Stimulated activated naive CD8-positive, alpha-beta T cell treated with anti-CD3 and anti-CD28 coated beads, Interleukin-15, amount 100 ng/mL, for 72 hours (primary cell): ENCODE results near the gene RTL1.

Source experiments
- ATAC-seq: fragments of 150-1000 bp; cut with Tn5 transposase; 2 replicates; pipeline ENCODE4 v1.10.0; 2021; ENCODE audit warnings: mild to moderate bottlenecking, moderate library complexity
- DNase-seq, 2 donors: peaks; one replicate each; pipeline ENCODE4 v3.0.0; 2021 to 2022
- H3K27ac Mint-ChIP-seq, 2 donors: one replicate each; pipeline ENCODE4 v1.8.0; 2022; ENCODE audit warnings: mild to moderate bottlenecking in 2 of 2, mixed read lengths in 2 of 2, moderate library complexity in 2 of 2
- H3K27me3 Mint-ChIP-seq: one replicate; pipeline ENCODE4 v1.8.0; 2022; ENCODE audit warnings: mixed read lengths
- H3K4me1 Mint-ChIP-seq: one replicate; pipeline ENCODE4 v1.8.0; 2022; ENCODE audit warnings: mild to moderate bottlenecking, mixed read lengths
- H3K4me3 Mint-ChIP-seq, 2 donors: one replicate each; pipeline ENCODE4 v1.8.0; 2022; ENCODE audit warnings: mild to moderate bottlenecking in 2 of 2, mixed read lengths in 2 of 2, moderate library complexity in 1 of 2
- H3K9me3 Mint-ChIP-seq, 2 donors: one replicate each; pipeline ENCODE4 v1.8.0; 2022; ENCODE audit warnings: mixed read lengths in 2 of 2

The RTL1 gene

GRCh38 chr14:100903672-100904185, at the start of gene RTL1:
Gene RTL1, minus strand, starts transcription at chr14:100903722. Its CDS starts 18,934 bp downstream, at chr14:100884788.
- H3K4me1 Mint-ChIP-seq, result peaks cover 6% of the 10 kb centered on the region
- no peak within 1 kb of the TSS for H3K4me3 Mint-ChIP-seq
- ATAC-seq, result no peak
- peaks cover 70% of the 10 kb centered on the region for H3K27me3 Mint-ChIP-seq
- no peak for DNase-seq
- no peak within 1 kb of the TSS for H3K27ac Mint-ChIP-seq
- H3K9me3 Mint-ChIP-seq, result no peaks in the 10 kb centered on the region

- peaks cover 12% of the 10 kb centered on the region for H3K27me3 Mint-ChIP-seq
- DNase-seq (no peak), ATAC-seq (no peak)
- no peak overlapping the region for H3K4me3 Mint-ChIP-seq
- no peaks in the 10 kb centered on the region for H3K4me1 Mint-ChIP-seq
- H3K27ac Mint-ChIP-seq, result no peak overlapping the region
- H3K9me3 Mint-ChIP-seq, result no peaks in the 10 kb centered on the region
Measured at GRCh38 chr14:100950024-100950423, 46.5 kb upstream of the RTL1 start.

GRCh38 chr14:100944052-100944451, 40.5 kb upstream of the RTL1 start:
- H3K4me3 Mint-ChIP-seq, result no peak overlapping the region
- no peaks in the 10 kb centered on the region for H3K9me3 Mint-ChIP-seq
- H3K27ac Mint-ChIP-seq, result no peak overlapping the region
- no peak for DNase-seq
- ATAC-seq, result no peak
- H3K4me1 Mint-ChIP-seq, result no peaks in the 10 kb centered on the region
- peaks cover 12% of the 10 kb centered on the region for H3K27me3 Mint-ChIP-seq

GRCh38 chr14:100930270-100930669, 26.7 kb upstream of the RTL1 start:
- Mint-ChIP-seq H3K27ac (no peak overlapping the region), H3K4me3 (no peak overlapping the region), H3K9me3 (peaks cover 0 to 17% of the 10 kb centered on the region in 2 donors), H3K4me1 (no peaks in the 10 kb centered on the region), H3K27me3 (peaks cover 24% of the 10 kb centered on the region)
- ATAC-seq (no peak), DNase-seq (no peak)

- H3K4me1 Mint-ChIP-seq, result no peaks in the 10 kb centered on the region
- DNase-seq (no peak), ATAC-seq (no peak)
- H3K9me3 Mint-ChIP-seq, result no peaks in the 10 kb centered on the region
- no peak overlapping the region for H3K27ac Mint-ChIP-seq
- H3K4me3 Mint-ChIP-seq, result no peak overlapping the region
- H3K27me3 Mint-ChIP-seq, result peaks cover 8% of the 10 kb centered on the region
Measured at GRCh38 chr14:100915560-100915959, 12.0 kb upstream of the RTL1 start.

- Mint-ChIP-seq H3K4me1 (no peaks in the 10 kb centered on the region), H3K27ac (no peak overlapping the region), H3K27me3 (peaks cover 8% of the 10 kb centered on the region), H3K4me3 (no peak overlapping the region), H3K9me3 (no peaks in the 10 kb centered on the region)
- ATAC-seq (no peak), DNase-seq (no peak)
Measured at GRCh38 chr14:100914597-100915021, 11.1 kb upstream of the RTL1 start.

GRCh38 chr14:100911665-100912316, 8.3 kb upstream of the RTL1 start:
- H3K4me3 Mint-ChIP-seq, result no peak overlapping the region
- H3K27ac Mint-ChIP-seq, result no peak overlapping the region
- ATAC-seq, result no peak
- peaks cover 8% of the 10 kb centered on the region for H3K27me3 Mint-ChIP-seq
- no peak for DNase-seq
- no peaks in the 10 kb centered on the region for H3K4me1 Mint-ChIP-seq
- H3K9me3 Mint-ChIP-seq, result no peaks in the 10 kb centered on the region

- DNase-seq (no peak), ATAC-seq (no peak)
- H3K4me1 Mint-ChIP-seq, result no peaks in the 10 kb centered on the region
- H3K9me3 Mint-ChIP-seq, result no peaks in the 10 kb centered on the region
- peaks cover 8% of the 10 kb centered on the region for H3K27me3 Mint-ChIP-seq
- no peak overlapping the region for H3K4me3 Mint-ChIP-seq
- no peak overlapping the region for H3K27ac Mint-ChIP-seq
Measured at GRCh38 chr14:100910888-100911664, 7.6 kb upstream of the RTL1 start.

GRCh38 chr14:100909439-100909838, 5.9 kb upstream of the RTL1 start:
- H3K27me3 Mint-ChIP-seq, result peaks cover 15% of the 10 kb centered on the region
- no peaks in the 10 kb centered on the region for H3K9me3 Mint-ChIP-seq
- ATAC-seq (no peak), DNase-seq (no peak)
- no peak overlapping the region for H3K27ac Mint-ChIP-seq
- H3K4me3 Mint-ChIP-seq, result no peak overlapping the region
- no peaks in the 10 kb centered on the region for H3K4me1 Mint-ChIP-seq

GRCh38 chr14:100907240-100907639, 3.7 kb upstream of the RTL1 start:
- DNase-seq (no peak), ATAC-seq (no peak)
- Mint-ChIP-seq H3K4me1 (no peaks in the 10 kb centered on the region), H3K27ac (no peak overlapping the region), H3K4me3 (no peak overlapping the region), H3K9me3 (no peaks in the 10 kb centered on the region), H3K27me3 (peaks cover 37% of the 10 kb centered on the region)

GRCh38 chr14:100906420-100906819, 2.9 kb upstream of the RTL1 start:
- Mint-ChIP-seq H3K4me3 (no peak overlapping the region), H3K27me3 (peaks cover 45% of the 10 kb centered on the region), H3K27ac (no peak overlapping the region), H3K9me3 (no peaks in the 10 kb centered on the region), H3K4me1 (no peaks in the 10 kb centered on the region)
- no peak for ATAC-seq
- DNase-seq, result no peak

- ATAC-seq (no peak), DNase-seq (no peak)
- Mint-ChIP-seq H3K4me3 (no peak overlapping the region), H3K27me3 (peaks cover 56% of the 10 kb centered on the region), H3K9me3 (no peaks in the 10 kb centered on the region), H3K4me1 (peaks cover 6% of the 10 kb centered on the region), H3K27ac (no peak overlapping the region)
Measured at GRCh38 chr14:100905166-100905565, 1.6 kb upstream of the RTL1 start.

GRCh38 chr14:100904307-100905087, 975 bp upstream of the RTL1 start:
- H3K27ac Mint-ChIP-seq, result no peak overlapping the region
- peaks cover 63% of the 10 kb centered on the region for H3K27me3 Mint-ChIP-seq
- H3K4me1 Mint-ChIP-seq, result peaks cover 6% of the 10 kb centered on the region

GRCh38 chr14:100903134-100903468, 421 bp downstream of the RTL1 start:
- no peaks in the 10 kb centered on the region for H3K9me3 Mint-ChIP-seq
- DNase-seq, result no peak
- peaks cover 6% of the 10 kb centered on the region for H3K4me1 Mint-ChIP-seq
- H3K27ac Mint-ChIP-seq, result no peak overlapping the region
- ATAC-seq, result no peak
- H3K27me3 Mint-ChIP-seq, result peaks cover 75% of the 10 kb centered on the region
- H3K4me3 Mint-ChIP-seq, result no peak overlapping the region

More at GRCh38 chr14:100904307-100905087, 975 bp upstream of the RTL1 start:
- ATAC-seq (no peak), DNase-seq (no peak)
- no peaks in the 10 kb centered on the region for H3K9me3 Mint-ChIP-seq
- H3K4me3 Mint-ChIP-seq, result no peak overlapping the region

- no peak overlapping the region for H3K27ac Mint-ChIP-seq
- H3K4me3 Mint-ChIP-seq, result no peak overlapping the region
- H3K4me1 Mint-ChIP-seq, result peaks cover 6% of the 10 kb centered on the region
- H3K27me3 Mint-ChIP-seq, result peaks cover 75% of the 10 kb centered on the region
- H3K9me3 Mint-ChIP-seq, result no peaks in the 10 kb centered on the region
- ATAC-seq, result no peak
- no peak for DNase-seq
Measured at GRCh38 chr14:100902295-100903133, 1.0 kb downstream of the RTL1 start.
